BE2C (cell line): ENCODE data around the gene RAB27A.

Experiments used
- DNase-seq: peaks from one replicate; pipeline ENCODE4 v3.0.0-alpha.2; 2020
- H3K27me3 ChIP-seq: fragments of 250-450 bp; sonication (Bioruptor Pico); 2 replicates; pipeline ENCODE4 v1.5.1; 2020; ENCODE audit warnings: mild to moderate bottlenecking
- H3K36me3 ChIP-seq: fragments of 250-450 bp; sonication (Bioruptor Pico); 2 replicates; pipeline ENCODE4 v1.5.1; 2020; ENCODE audit warnings: mild to moderate bottlenecking
- H3K4me1 ChIP-seq: fragments of 250-450 bp; sonication (Bioruptor Pico); 2 replicates; pipeline ENCODE4 v1.5.1; 2020
- H3K4me3 ChIP-seq: 2 replicates; pipeline ENCODE4 v1.5.1; 2011; ENCODE audit warnings: low read depth, low read length
- H3K9me3 ChIP-seq: fragments of 250-450 bp; sonication (Bioruptor Pico); 2 replicates; pipeline ENCODE4 v1.5.1; 2020
- CTCF ChIP-seq: IDR thresholded peaks from 2 replicates; pipeline ENCODE4 v1.5.1; 2012; ENCODE audit warnings: mild to moderate bottlenecking, low read depth, low read length

RAB27A gene

GRCh38 chr15:55277715-55278114 is 11.9 kb downstream of the RAB27A start:
- DNase-seq, result no peak
- TF ChIP-seq CTCF, result no peak
- peaks cover 4% of the 10 kb centered on the region; the same call in 1 of the 2 replicates for H3K4me1 ChIP-seq
- no peak overlapping the region for H3K4me3 ChIP-seq
- no peaks in the 10 kb centered on the region for H3K36me3 ChIP-seq
- no peaks in the 10 kb centered on the region for H3K9me3 ChIP-seq
- H3K27me3 ChIP-seq, result no peaks in the 10 kb centered on the region

- Histone ChIP-seq H3K36me3 (no peaks in the 10 kb centered on the region), H3K9me3 (no peaks in the 10 kb centered on the region), H3K4me1 (peaks cover 1% of the 10 kb centered on the region; the same call in 1 of the 2 replicates), H3K4me3 (no peak overlapping the region), H3K27me3 (no peaks in the 10 kb centered on the region)
- TF ChIP-seq CTCF, result no peak
- DNase-seq, result no peak
Measured at GRCh38 chr15:55277116-55277564, 12.5 kb downstream of the RAB27A start.

- Histone ChIP-seq H3K4me1 (no peaks in the 10 kb centered on the region), H3K4me3 (no peak overlapping the region), H3K9me3 (no peaks in the 10 kb centered on the region), H3K36me3 (no peaks in the 10 kb centered on the region), H3K27me3 (no peaks in the 10 kb centered on the region)
- no peak for DNase-seq
- TF ChIP-seq CTCF, result no peak
Measured at GRCh38 chr15:55276324-55276723, 13.3 kb downstream of the RAB27A start.

GRCh38 chr15:55270291-55270690 is 19.3 kb downstream of the RAB27A start:
- H3K9me3 ChIP-seq, result no peaks in the 10 kb centered on the region
- TF ChIP-seq CTCF, result no peak
- peaks cover 17% of the 10 kb centered on the region for H3K4me1 ChIP-seq
- H3K4me3 ChIP-seq, result no peak overlapping the region
- DNase-seq, result no peak
- H3K27me3 ChIP-seq, result no peaks in the 10 kb centered on the region
- no peaks in the 10 kb centered on the region for H3K36me3 ChIP-seq

- no peak for DNase-seq
- no peak for TF ChIP-seq CTCF
- peaks cover 17% of the 10 kb centered on the region for H3K4me1 ChIP-seq
- no peaks in the 10 kb centered on the region for H3K9me3 ChIP-seq
- H3K27me3 ChIP-seq, result no peaks in the 10 kb centered on the region
- H3K36me3 ChIP-seq, result no peaks in the 10 kb centered on the region
- H3K4me3 ChIP-seq, result no peak overlapping the region
Measured at GRCh38 chr15:55268176-55268695, 21.4 kb downstream of the RAB27A start.

- DNase-seq, result peak; percentile 46
Measured at GRCh38 chr15:55267401-55268175, 22.0 kb downstream of the RAB27A start.

More at GRCh38 chr15:55267401-55268175, 22.0 kb downstream of the RAB27A start:
- TF ChIP-seq CTCF, result no peak
- Histone ChIP-seq H3K4me3 (peak overlapping the region; percentile 51), H3K36me3 (no peaks in the 10 kb centered on the region), H3K9me3 (no peaks in the 10 kb centered on the region), H3K4me1 (peaks cover 17% of the 10 kb centered on the region), H3K27me3 (no peaks in the 10 kb centered on the region)
